Colonic mucosa (tissue), 4 donors: ENCODE data around the gene TMEM63B. TPM values are rescaled to one million over a fixed set of nuclear protein-coding genes. Genes with fewer than 3 reads are reported as not detected.

Experiments
- DNase-seq: peaks from one replicate; pipeline ENCODE4 v3.0.0-alpha.2; 2020
- H3K27ac ChIP-seq: fragments of 200-600 bp; one replicate; pipeline ENCODE4 v1.8.0; 2021
- H3K27me3 ChIP-seq: fragments of 200-600 bp; one replicate; pipeline ENCODE4 v1.8.0; 2021
- H3K36me3 ChIP-seq: fragments of 200-600 bp; one replicate; pipeline ENCODE4 v1.8.0; 2021
- H3K4me1 ChIP-seq: fragments of 200-600 bp; one replicate; pipeline ENCODE4 v1.8.0; 2021; ENCODE audit warnings: mild to moderate bottlenecking
- H3K4me3 ChIP-seq: fragments of 200-600 bp; one replicate; pipeline ENCODE4 v1.8.0; 2021
- H3K9ac ChIP-seq, 2 donors: one replicate each; pipeline ENCODE4 v1.7.0; 2013; ENCODE audit warnings: control low read depth in 2 of 2, low read depth in 2 of 2, low read length in 2 of 2
- H3K9me3 ChIP-seq: fragments of 200-600 bp; one replicate; pipeline ENCODE4 v1.8.0; 2021
- CTCF ChIP-seq: fragments of 200-600 bp; IDR thresholded peaks from one replicate; pipeline ENCODE4 v1.8.0; 2022; ENCODE audit warnings: antibody characterized with exemption, mild to moderate bottlenecking
- intact Hi-C: fragments of 100-400 bp; cut with DNase I; formaldehyde crosslinking; loops from one replicate; pipeline ENCODE4 v1.14.1; 2022
- total RNA-seq, 2 donors: library from RNA; stranded (reverse); fragmentation: NEBNext Ultra II Directional in 1 of 2; extraction: Animal tissue kit (Norgen Biotek cat#: 25700) in 1 of 2; gene quantifications; one replicate each; pipeline ENCODE4 v1.2.1, GENCODE V29; 2021
- donor health status: healthy.
- donor health status: DM: no; HTN: no; CAD: no.
- donor health status: DM: no; HTN: no; CAD: no.

The TMEM63B gene
- total RNA-seq, 2 donors from 2014 or later = 74.3 to 95.3 TPM

DNA sequence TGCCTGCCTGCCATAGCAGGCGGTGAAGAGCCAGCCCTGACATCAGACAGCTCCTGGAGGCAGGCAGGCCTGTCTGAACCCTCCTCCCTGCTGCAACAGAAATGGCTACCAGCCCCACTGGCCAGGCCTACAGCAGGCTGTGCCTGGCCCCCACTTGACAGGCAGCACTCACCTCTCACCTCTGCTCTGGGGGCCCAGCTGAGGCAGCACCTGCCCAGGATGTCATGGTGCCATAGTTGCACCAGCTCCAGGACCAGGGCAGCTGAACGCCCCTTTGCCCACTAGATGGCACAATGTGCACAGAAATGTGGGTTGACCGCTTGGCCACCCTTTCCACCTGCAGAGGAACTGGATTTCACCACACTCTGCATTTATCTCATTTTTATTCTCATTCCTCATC is 30.7 kb upstream of the TMEM63B start:
- Histone ChIP-seq H3K27ac (no peak overlapping the region), H3K9me3 (no peaks in the 10 kb centered on the region), H3K4me3 (no peak overlapping the region), H3K27me3 (no peaks in the 10 kb centered on the region), H3K36me3 (no peaks in the 10 kb centered on the region), H3K9ac (no peak overlapping the region), H3K4me1 (no peaks in the 10 kb centered on the region)
- TF ChIP-seq CTCF = peak; percentile 85
- peak; percentile 85 for DNase-seq
- intact Hi-C loops = loop anchor here (2.0 to 10.0 kb wide), 3 partner anchors 56 to 238 kb away; no protein-coding TSS in a partner anchor

DNA sequence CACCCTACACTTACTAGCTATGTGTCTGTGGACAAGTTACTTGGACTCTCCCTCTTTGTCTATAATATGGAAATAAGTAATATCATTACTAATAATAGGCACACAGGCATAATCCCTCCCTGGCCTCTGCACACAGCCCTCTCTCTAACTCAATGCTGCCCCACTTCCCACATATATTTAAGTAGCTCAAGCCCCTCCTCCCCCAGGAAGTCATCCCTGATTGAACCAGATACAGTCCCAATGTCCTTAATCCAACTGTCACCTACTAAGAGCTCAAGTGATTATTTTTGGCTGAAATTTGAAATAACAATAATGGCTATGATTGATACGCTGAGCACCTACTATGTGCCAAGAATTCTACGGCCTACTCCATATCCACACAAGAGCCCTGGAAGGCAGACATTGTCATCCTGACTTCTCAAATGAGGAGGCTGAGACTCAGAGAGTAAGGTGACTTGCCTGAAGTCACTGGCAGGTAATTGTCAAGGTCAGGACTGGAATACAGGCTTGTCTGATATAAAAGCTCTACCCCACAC is 29.5 kb upstream of the TMEM63B start:
- Histone ChIP-seq H3K27me3 (no peaks in the 10 kb centered on the region), H3K4me3 (no peak overlapping the region), H3K9ac (no peak overlapping the region), H3K36me3 (no peaks in the 10 kb centered on the region), H3K9me3 (no peaks in the 10 kb centered on the region), H3K4me1 (no peaks in the 10 kb centered on the region), H3K27ac (no peak overlapping the region)
- intact Hi-C loops = loop anchor here (2.0 to 10.0 kb wide), 3 partner anchors 55 to 237 kb away; no protein-coding TSS in a partner anchor
- TF ChIP-seq CTCF = no peak
- DNase-seq = no peak

DNA sequence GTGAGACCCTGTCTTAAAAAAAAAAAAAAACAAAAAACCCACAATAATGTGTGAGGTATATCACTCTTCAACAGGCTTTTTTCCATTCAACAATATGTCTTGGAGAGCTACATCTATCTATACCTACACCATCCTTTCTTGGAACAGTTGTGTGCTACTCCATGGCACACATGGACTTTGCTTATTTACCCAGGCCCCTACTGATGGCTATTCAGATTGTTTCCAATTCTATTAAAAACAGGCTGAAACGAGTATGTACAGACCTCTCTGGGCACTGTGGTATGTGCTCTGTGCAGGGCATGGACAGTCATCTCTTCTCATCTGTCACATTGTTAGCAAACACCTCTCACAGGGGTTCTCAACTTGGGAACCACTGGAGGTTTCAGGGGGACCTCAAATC is 28.2 kb upstream of the TMEM63B start:
- Histone ChIP-seq H3K36me3 (no peaks in the 10 kb centered on the region), H3K27ac (no peak overlapping the region), H3K27me3 (no peaks in the 10 kb centered on the region), H3K4me3 (no peak overlapping the region), H3K9me3 (no peaks in the 10 kb centered on the region), H3K4me1 (no peaks in the 10 kb centered on the region), H3K9ac (peak overlapping the region in 1 of 2 donors; percentile 19)
- DNase-seq = no peak
- no peak for TF ChIP-seq CTCF
- intact Hi-C loops = loop anchor here (5.0 to 10.0 kb wide), 2 partner anchors 138 to 236 kb away; no protein-coding TSS in a partner anchor

DNA sequence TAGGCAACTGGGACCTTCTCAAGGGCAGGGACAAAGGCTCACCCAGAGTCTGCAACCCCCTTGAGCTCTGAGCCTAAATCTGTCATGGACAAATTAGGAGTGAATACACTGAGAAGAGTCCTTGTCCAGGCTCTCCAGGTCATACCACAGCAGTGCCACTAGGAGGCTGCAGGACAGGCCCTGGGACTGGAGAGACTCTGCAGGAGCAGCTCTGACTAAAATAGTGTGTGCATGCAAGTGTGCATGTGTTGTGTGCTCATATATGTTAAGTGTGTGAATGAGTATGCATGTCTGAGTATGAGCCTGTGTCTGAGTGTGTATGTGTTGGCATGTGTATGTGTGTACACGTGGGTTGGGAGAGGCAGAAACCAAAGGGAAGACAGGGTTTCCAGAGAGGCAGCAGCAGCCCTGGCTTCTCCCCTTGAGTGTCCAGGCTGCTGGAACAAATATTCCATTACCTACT is 27.2 kb upstream of the TMEM63B start:
- Histone ChIP-seq H3K4me1 (no peaks in the 10 kb centered on the region), H3K4me3 (no peak overlapping the region), H3K36me3 (no peaks in the 10 kb centered on the region), H3K9ac (no peak overlapping the region), H3K27me3 (no peaks in the 10 kb centered on the region), H3K9me3 (no peaks in the 10 kb centered on the region), H3K27ac (no peak overlapping the region)
- TF ChIP-seq CTCF = peak; percentile 53
- no peak for DNase-seq
- intact Hi-C loops = no loop called here

- no peak overlapping the region for H3K9ac ChIP-seq
- no peak for DNase-seq
- H3K9me3 ChIP-seq = no peaks in the 10 kb centered on the region
- H3K36me3 ChIP-seq = no peaks in the 10 kb centered on the region
- TF ChIP-seq CTCF = no peak
- H3K27me3 ChIP-seq = no peaks in the 10 kb centered on the region
- peaks cover 4% of the 10 kb centered on the region for H3K4me1 ChIP-seq
- H3K27ac ChIP-seq = no peak overlapping the region
- intact Hi-C loops = no loop called here
- no peak overlapping the region for H3K4me3 ChIP-seq
Measured at GRCh38 chr6:44101832-44102231, 25.5 kb upstream of the TMEM63B start.
